Left ventricle myocardium superior (tissue), 1 donor: ENCODE data around the gene RHEB. TPM values are rescaled to one million over a fixed set of nuclear protein-coding genes. Genes with fewer than 3 reads are reported as not detected.
"Not testable (repeated sequence)": the region's sequence is repeated elsewhere in the genome, so short reads cannot be mapped to it uniquely, and the experiment has no call there.

ENCODE experiments used
- ATAC-seq: fragments of 200-7000 bp; cut with Tn5 transposase; one replicate; pipeline ENCODE4 v1.9.1; 2020; ENCODE audit warnings: mild to moderate bottlenecking, moderate library complexity
- DNase-seq: peaks from one replicate; pipeline ENCODE4 v3.0.0-alpha.2; 2020
- intact Hi-C: fragments of 100-400 bp; cut with micrococcal nuclease; formaldehyde crosslinking; loops from one replicate; pipeline ENCODE4 v1.11.0; 2022
- total RNA-seq: library from RNA; stranded (reverse); fragmentation: NEBNext Ultra II Directional; extraction: Animal tissue kit (Norgen Biotek cat#: 25700); gene quantifications from one replicate; pipeline ENCODE4 v1.2.1, GENCODE V29; 2021
- donor health status: DM: no; HTN: yes; CAD: no; lungs with severe emphysema.

Gene RHEB
- total RNA-seq, 1 donor from 2014 or later = 116 TPM

GRCh38 chr7:151537818-151538561 lies 18.3 kb upstream of the RHEB start:
- intact Hi-C loops = no loop called here
- ATAC-seq = peak; percentile 88
- no peak for DNase-seq

- DNase-seq, intact Hi-C loops, ATAC-seq: not testable (repeated sequence)
Measured at GRCh38 chr7:151536178-151536577, 16.5 kb upstream of the RHEB start.

GRCh38 chr7:151529842-151530241 lies 10.1 kb upstream of the RHEB start:
- ATAC-seq = no peak
- intact Hi-C loops = no loop called here
- DNase-seq = no peak

GRCh38 chr7:151524845-151525244 lies 5.2 kb upstream of the RHEB start:
- no peak for ATAC-seq
- DNase-seq = no peak
- intact Hi-C loops = no loop called here

GRCh38 chr7:151524331-151524730 lies 4.6 kb upstream of the RHEB start:
- DNase-seq (no peak), ATAC-seq (no peak)
- intact Hi-C loops = no loop called here

GRCh38 chr7:151520419-151521261 lies 945 bp upstream of the RHEB start:
- intact Hi-C loops = no loop called here
- peak; percentile 39 for ATAC-seq
- peak; percentile 75 for DNase-seq

- peak; percentile 80 for DNase-seq
- peak; percentile 88 for ATAC-seq
- intact Hi-C loops = not testable (repeated sequence)
Measured at GRCh38 chr7:151518947-151519764, 539 bp downstream of the RHEB start.

GRCh38 chr7:151518105-151518946 lies 1.4 kb downstream of the RHEB start:
- DNase-seq (peak; percentile 61), ATAC-seq (peak; percentile 5)
- intact Hi-C loops = no loop called here

- intact Hi-C loops = no loop called here
- DNase-seq = no peak
- no peak for ATAC-seq
Measured at GRCh38 chr7:151517601-151518104, 2.0 kb downstream of the RHEB start.

- ATAC-seq (no peak), DNase-seq (no peak)
- intact Hi-C loops = no loop called here
Measured at GRCh38 chr7:151515276-151515565, 4.5 kb downstream of the RHEB start.

- intact Hi-C loops = no loop called here
- DNase-seq (no peak), ATAC-seq (no peak)
Measured at GRCh38 chr7:151514461-151515275, 5.0 kb downstream of the RHEB start.

GRCh38 chr7:151513133-151513532 lies 6.6 kb downstream of the RHEB start:
- no peak for DNase-seq
- intact Hi-C loops = no loop called here
- no peak for ATAC-seq

GRCh38 chr7:151512353-151512752 lies 7.3 kb downstream of the RHEB start:
- DNase-seq (no peak), ATAC-seq (peak; percentile 72)
- intact Hi-C loops = no loop called here

- no peak for DNase-seq
- no peak for ATAC-seq
- intact Hi-C loops = no loop called here
Measured at GRCh38 chr7:151511946-151512345, 7.7 kb downstream of the RHEB start.

- intact Hi-C loops = no loop called here
Measured at GRCh38 chr7:151511270-151511669, 8.4 kb downstream of the RHEB start.

GRCh38 chr7:151509670-151510333 lies 9.9 kb downstream of the RHEB start:
- intact Hi-C loops = no loop called here
- peak; percentile 5 for ATAC-seq
- no peak for DNase-seq

More at GRCh38 chr7:151511270-151511669, 8.4 kb downstream of the RHEB start:
- DNase-seq (no peak), ATAC-seq (no peak)

- intact Hi-C loops = no loop called here
- DNase-seq = no peak
- no peak for ATAC-seq
Measured at GRCh38 chr7:151508991-151509390, 10.7 kb downstream of the RHEB start.
